Endothelial cell of umbilical vein (primary cell): Measurements from ENCODE around the gene PALD1. TPM values are rescaled to one million over a fixed set of nuclear protein-coding genes. Genes with fewer than 3 reads are reported as not detected.

Experiments used
- BruUV-seq: library from RNA; stranded (reverse); fragments of 400-500 nt; replicated peaks from 2 replicates; lab custom pipeline; 2021; lab: Mats Ljungman, UMichigan
- CTCF ChIA-PET: fragments of 300-600, 350-600 bp; sonication (Branson Sonifier 250); formaldehyde crosslinking; loops from one replicate; lab custom pipeline; 2021; ENCODE audit warnings: antibody characterized with exemption, inconsistent platforms; lab: Charles Lee
- POLR2A ChIA-PET: fragments of 300-600, 350-600 bp; sonication (Branson Sonifier 250); formaldehyde crosslinking; loops from one replicate; lab custom pipeline; 2021; ENCODE audit warnings: antibody characterized with exemption, inconsistent platforms; lab: Charles Lee
- DNase-seq: peaks from one replicate; pipeline ENCODE4 v3.0.0-alpha.2; 2011; ENCODE audit warnings: low read depth, low spot score
- FAIRE-seq: peaks from 2 replicates; lab custom pipeline; 2011; peaks lifted over from hg19 to GRCh38; lab: Jason Lieb, UNC
- H2AFZ ChIP-seq: 2 replicates; pipeline ENCODE4 v1.6.0; 2012; ENCODE audit warnings: low read depth, low read length, control low read depth, inconsistent platforms
- H3K27ac ChIP-seq: 2 replicates; pipeline ENCODE4 v1.5.1; 2011; ENCODE audit warnings: low read depth, mild to moderate bottlenecking, control low read depth, low read length, moderate library complexity; ENCODE audit not compliant: insufficient read depth
- H3K27me3 ChIP-seq, 2 experiments: 2 replicates each; pipeline versions ENCODE4 v1.6.0 to v1.6.1; 2011; ENCODE audit warnings: low read length in 2 of 2, mixed read lengths in 1 of 2; ENCODE audit not compliant: control insufficient read depth in 2 of 2, insufficient read depth in 2 of 2
- H3K36me3 ChIP-seq, 2 experiments: 2 replicates in 1 of 2; 3 replicates in 1 of 2; pipeline ENCODE4 v1.5.1; 2011; ENCODE audit warnings: low read length in 2 of 2, mild to moderate bottlenecking in 1 of 2, moderate library complexity in 1 of 2; ENCODE audit not compliant: control insufficient read depth in 2 of 2, insufficient read depth in 2 of 2; ENCODE audit errors: extremely low read depth in 1 of 2
- H3K4me1 ChIP-seq: 3 replicates; pipeline ENCODE4 v1.5.1; 2011; ENCODE audit warnings: mild to moderate bottlenecking, low read length; ENCODE audit not compliant: control insufficient read depth, insufficient read depth; ENCODE audit errors: extremely low read depth
- H3K4me2 ChIP-seq: 2 replicates; pipeline ENCODE4 v1.6.1; 2011; ENCODE audit warnings: low read length, control low read depth, mixed read lengths; ENCODE audit not compliant: insufficient read depth
- H3K4me3 ChIP-seq, 3 experiments: fragments of 200-600 bp in 1 of 3; sonication (generic), shearing (Covaris generic) in 1 of 3; replicated peaks in 1 of 3; 2 replicates each; pipeline ENCODE4 v1.5.1; 2011 to 2016; ENCODE audit warnings: control low read depth in 3 of 3, low read length in 3 of 3, mild to moderate bottlenecking in 2 of 3, inconsistent platforms in 1 of 3, low read depth in 1 of 3, moderate library complexity in 1 of 3; ENCODE audit not compliant: insufficient read depth in 1 of 3
- H3K79me2 ChIP-seq: 2 replicates; pipeline ENCODE4 v1.6.0; 2012; ENCODE audit warnings: low read length, inconsistent platforms; ENCODE audit not compliant: control insufficient read depth, insufficient read depth
- H3K9ac ChIP-seq: replicated peaks from 2 replicates; pipeline ENCODE3; 2011; ENCODE audit warnings: low read length, control low read depth; ENCODE audit not compliant: insufficient read depth; ENCODE audit errors: extremely low read depth
- H3K9me1 ChIP-seq: replicated peaks from 3 replicates; pipeline ENCODE4 v1.6.0; 2011; ENCODE audit warnings: mild to moderate bottlenecking, low read length; ENCODE audit not compliant: control insufficient read depth, insufficient read depth; ENCODE audit errors: extremely low read depth
- H3K9me3 ChIP-seq: replicated peaks from 2 replicates; pipeline ENCODE4 v1.5.1; 2012; ENCODE audit warnings: low read length, inconsistent platforms; ENCODE audit not compliant: control insufficient read depth, insufficient read depth
- H4K20me1 ChIP-seq: replicated peaks from 2 replicates; pipeline ENCODE3; 2011; ENCODE audit warnings: mild to moderate bottlenecking, low read length; ENCODE audit not compliant: control insufficient read depth, insufficient read depth; ENCODE audit errors: extremely low read depth
- CTCF ChIP-seq, 2 donors: IDR thresholded peaks; 1 replicate in 1 of 2; 2 replicates in 1 of 2; pipeline ENCODE4 v1.5.1; 2011; ENCODE audit warnings: low read length in 2 of 2, mild to moderate bottlenecking in 2 of 2, moderate library complexity in 2 of 2, control low read depth in 1 of 2, inconsistent platforms in 1 of 2, low read depth in 1 of 2; ENCODE audit not compliant: insufficient read depth in 1 of 2; ENCODE audit errors: extremely low read depth in 1 of 2
- EZH2 ChIP-seq: IDR thresholded peaks from 2 replicates; pipeline ENCODE4 v1.6.1; 2012; ENCODE audit warnings: borderline replicate concordance, low read depth, mild to moderate bottlenecking, moderate library complexity, low read length, inconsistent platforms; ENCODE audit not compliant: severe bottlenecking
- FOS ChIP-seq: IDR thresholded peaks from 2 replicates; pipeline ENCODE4 v1.6.1; 2011; ENCODE audit warnings: mild to moderate bottlenecking, low read length, moderate library complexity, borderline replicate concordance; ENCODE audit not compliant: insufficient read depth
- GATA2 ChIP-seq: IDR thresholded peaks from 2 replicates; pipeline ENCODE4 v1.7.0; 2011; ENCODE audit warnings: low read depth, mild to moderate bottlenecking, moderate library complexity, mixed read lengths, low read length; ENCODE audit not compliant: insufficient read length, insufficient read depth
- JUN ChIP-seq: IDR thresholded peaks from 2 replicates; pipeline ENCODE4 v1.6.1; 2011; ENCODE audit warnings: borderline replicate concordance, low read depth; ENCODE audit not compliant: insufficient read length, insufficient read depth
- MAX ChIP-seq: IDR thresholded peaks from 2 replicates; pipeline ENCODE4 v1.6.1; 2011; ENCODE audit not compliant: insufficient read depth, insufficient read length
- MYC ChIP-seq: IDR thresholded peaks from one replicate; pipeline ENCODE4 v1.6.1; 2011; ENCODE audit warnings: mild to moderate bottlenecking, low read depth, low read length
- POLR2A ChIP-seq: IDR thresholded peaks from 2 replicates; pipeline ENCODE4 v1.6.1; 2012; ENCODE audit warnings: low read depth, mild to moderate bottlenecking, control low read depth, low read length
- POLR2AphosphoS5 ChIP-seq: IDR thresholded peaks from 2 replicates; pipeline ENCODE4 v1.6.1; 2012; ENCODE audit warnings: low read depth, mild to moderate bottlenecking, control low read depth, low read length, moderate library complexity; ENCODE audit not compliant: insufficient read depth
- dilution Hi-C: fragments of 300-500 bp; cut with MboI; formaldehyde crosslinking; loops from one replicate; pipeline ENCODE4 v1.15.0; 2019; ENCODE audit warnings: low sequenced_read_pairs; ENCODE audit not compliant: extremely low pct_ligation_motif_present
- intact Hi-C: fragments of 100-400 bp; cut with micrococcal nuclease; formaldehyde crosslinking; loops from one replicate; pipeline ENCODE4 v1.10.0; 2022
- polyA plus RNA-seq, 4 experiments: library from polyadenylated mRNA; depleted of rRNA in 3 of 4; stranded (reverse) in 3 of 4; unstranded in 1 of 4; fragments of >200 nt; gene quantifications; 2 replicates each; pipeline versions ENCODE4 v1.2.1 to v1.2.3, GENCODE V29; 2011 to 2012; ENCODE audit warnings: missing spikeins in 1 of 4
- total RNA-seq: library from RNA; stranded (reverse); gene quantifications from 2 replicates; pipeline ENCODE4 v1.2.3, GENCODE V29; 2021

Gene PALD1
- total and polyA plus RNA-seq, 2 donors (not counting 3 experiments of a cell fraction or from before 2014, with no cell fraction given) = 16.6 to 73.3 TPM

GRCh38 chr10:70575874-70576802, 97.6 kb downstream of the PALD1 start:
- Histone ChIP-seq H2AFZ (no peak overlapping the region), H3K9ac (no peak overlapping the region), H3K27ac (no peak overlapping the region), H3K4me2 (no peak overlapping the region), H3K4me3 (no peak overlapping the region), H4K20me1 (no peaks in the 10 kb centered on the region), H3K9me1 (no peaks in the 10 kb centered on the region), H3K9me3 (no peaks in the 10 kb centered on the region), H3K79me2 (no peaks in the 10 kb centered on the region), H3K4me1 (no peaks in the 10 kb centered on the region), H3K36me3 (no peaks in the 10 kb centered on the region), H3K27me3 (peaks cover 0 to 6% of the 10 kb centered on the region in 2 experiments)
- no peak for TF ChIP-seq GATA2
- ChIA-PET CTCF (interaction anchor here (1.1 to 1.4 kb wide), 2 partner anchors 25 to 183 kb away, joined by 3 read pairs; no protein-coding TSS in a partner anchor), POLR2A (no interaction called here)
- no TSS peak for BruUV-seq
- no peak for DNase-seq
- intact Hi-C loops = no loop called here
- FAIRE-seq = no peak
- dilution Hi-C loops = no loop called here

- no peaks in the 10 kb centered on the region for H3K9me3 ChIP-seq
- TF ChIP-seq JUN = no peak
- TF ChIP-seq POLR2AphosphoS5 = no peak
- no peak for TF ChIP-seq EZH2
- no peak for TF ChIP-seq POLR2A
- no peak for TF ChIP-seq GATA2
- no peak for TF ChIP-seq MAX
- no peak for TF ChIP-seq FOS
- no peak for TF ChIP-seq CTCF (IDR thresholded peaks at IDR 0.05; ENCODE audit: extremely low read depth in 1 of 2, insufficient read depth in 1 of 2, low read depth in 1 of 2, low read length in 2 of 2)
- no peak for TF ChIP-seq MYC
- H4K20me1 ChIP-seq = no peaks in the 10 kb centered on the region
- H3K27ac ChIP-seq = no peak overlapping the region
- BruUV-seq = no TSS peak
- no peak overlapping the region for H3K4me3 ChIP-seq
- H2AFZ ChIP-seq = no peak overlapping the region
- H3K4me1 ChIP-seq = no peaks in the 10 kb centered on the region
- peaks cover 0 to 6% of the 10 kb centered on the region in 2 experiments for H3K27me3 ChIP-seq
- no peak overlapping the region for H3K4me2 ChIP-seq
- H3K9me1 ChIP-seq = no peaks in the 10 kb centered on the region
- intact Hi-C loops (no loop called here), dilution Hi-C loops (no loop called here)
- H3K79me2 ChIP-seq = no peaks in the 10 kb centered on the region
- no peak for DNase-seq
- no peak for FAIRE-seq
- ChIA-PET CTCF (no interaction called here), POLR2A (no interaction called here)
- H3K36me3 ChIP-seq = no peaks in the 10 kb centered on the region
- no peak overlapping the region for H3K9ac ChIP-seq
Observed at GRCh38 chr10:70576803-70577517, 98.4 kb downstream of the PALD1 start.
